ENCODE results near the gene EIF4E1B.

- TF ChIP-seq POLR2AphosphoS5 (IDR thresholded peaks at IDR 0.05) (no peak), EP300 (IDR thresholded peaks at IDR 0.05) (no peak), POLR2A (IDR thresholded peaks at IDR 0.05; ENCODE audit: low read depth) (no peak)
- TF ChIP-seq, protein P1, sequence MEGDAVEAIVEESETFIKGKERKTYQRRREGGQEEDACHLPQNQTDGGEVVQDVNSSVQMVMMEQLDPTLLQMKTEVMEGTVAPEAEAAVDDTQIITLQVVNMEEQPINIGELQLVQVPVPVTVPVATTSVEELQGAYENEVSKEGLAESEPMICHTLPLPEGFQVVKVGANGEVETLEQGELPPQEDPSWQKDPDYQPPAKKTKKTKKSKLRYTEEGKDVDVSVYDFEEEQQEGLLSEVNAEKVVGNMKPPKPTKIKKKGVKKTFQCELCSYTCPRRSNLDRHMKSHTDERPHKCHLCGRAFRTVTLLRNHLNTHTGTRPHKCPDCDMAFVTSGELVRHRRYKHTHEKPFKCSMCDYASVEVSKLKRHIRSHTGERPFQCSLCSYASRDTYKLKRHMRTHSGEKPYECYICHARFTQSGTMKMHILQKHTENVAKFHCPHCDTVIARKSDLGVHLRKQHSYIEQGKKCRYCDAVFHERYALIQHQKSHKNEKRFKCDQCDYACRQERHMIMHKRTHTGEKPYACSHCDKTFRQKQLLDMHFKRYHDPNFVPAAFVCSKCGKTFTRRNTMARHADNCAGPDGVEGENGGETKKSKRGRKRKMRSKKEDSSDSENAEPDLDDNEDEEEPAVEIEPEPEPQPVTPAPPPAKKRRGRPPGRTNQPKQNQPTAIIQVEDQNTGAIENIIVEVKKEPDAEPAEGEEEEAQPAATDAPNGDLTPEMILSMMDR (IDR thresholded peaks at IDR 0.05): no peak
Observed at GRCh38 chr5:176629317-176629852, 1.1 kb upstream of the EIF4E1B start.
